C4-2B (cell line): Measurements from ENCODE around the gene CARMIL1.

ENCODE experiments used
- CTCF ChIP-seq: fragments of 450-650 bp; conservative IDR thresholded peaks from 2 replicates; pipeline ENCODE4 v1.5.1; 2017; ENCODE audit warnings: mild to moderate bottlenecking
- ZFX ChIP-seq: fragments of 450-650 bp; IDR thresholded peaks from 2 replicates; pipeline ENCODE4 v1.6.1; 2017

GRCh38 chr6:25487012-25487411, 207.8 kb downstream of the CARMIL1 start:
- TF ChIP-seq CTCF, result no peak
- TF ChIP-seq ZFX, result no peak
